Stimulated activated effector memory CD8-positive, alpha-beta T cell treated with anti-CD3 and anti-CD28 coated beads, Interleukin-12 subunit alpha, Interleukin-12 subunit beta, amount 100 ng/mL, for 72 hours (primary cell): ENCODE data around the gene ARHGAP28.

Experiments used
- ATAC-seq: fragments of 150-1000 bp; cut with Tn5 transposase; 2 replicates; pipeline ENCODE4 v1.10.0; 2021
- DNase-seq, 2 donors: peaks; one replicate each; pipeline ENCODE4 v3.0.0; 2021 to 2022; ENCODE audit warnings: low spot score in 2 of 2
- H3K27ac Mint-ChIP-seq: one replicate; pipeline ENCODE4 v1.8.0; 2022; ENCODE audit warnings: mild to moderate bottlenecking, mixed read lengths
- H3K36me3 Mint-ChIP-seq: one replicate; pipeline ENCODE4 v1.8.0; 2022; ENCODE audit warnings: mild to moderate bottlenecking, mixed read lengths
- H3K4me1 Mint-ChIP-seq: one replicate; pipeline ENCODE4 v1.8.0; 2022; ENCODE audit warnings: mixed read lengths
- H3K4me3 Mint-ChIP-seq: one replicate; pipeline ENCODE4 v1.8.0; 2022; ENCODE audit warnings: mild to moderate bottlenecking, mixed read lengths
- H3K9me3 Mint-ChIP-seq: one replicate; pipeline ENCODE4 v1.8.0; 2022; ENCODE audit warnings: mixed read lengths

ARHGAP28 gene

GRCh38 chr18:6729247-6730091, at the start of gene ARHGAP28:
Gene ARHGAP28 (plus strand): TSS chr18:6729716. CDS start chr18:6729822, 106 bp downstream.
- Mint-ChIP-seq H3K4me3 (no peak within 1 kb of the TSS), H3K9me3 (peaks cover 6% of the 10 kb centered on the region), H3K4me1 (no peaks in the 10 kb centered on the region), H3K27ac (no peak within 1 kb of the TSS), H3K36me3 (no peaks in the 10 kb centered on the region)
- no peak for DNase-seq
- peak; percentile 42 for ATAC-seq

DNA sequence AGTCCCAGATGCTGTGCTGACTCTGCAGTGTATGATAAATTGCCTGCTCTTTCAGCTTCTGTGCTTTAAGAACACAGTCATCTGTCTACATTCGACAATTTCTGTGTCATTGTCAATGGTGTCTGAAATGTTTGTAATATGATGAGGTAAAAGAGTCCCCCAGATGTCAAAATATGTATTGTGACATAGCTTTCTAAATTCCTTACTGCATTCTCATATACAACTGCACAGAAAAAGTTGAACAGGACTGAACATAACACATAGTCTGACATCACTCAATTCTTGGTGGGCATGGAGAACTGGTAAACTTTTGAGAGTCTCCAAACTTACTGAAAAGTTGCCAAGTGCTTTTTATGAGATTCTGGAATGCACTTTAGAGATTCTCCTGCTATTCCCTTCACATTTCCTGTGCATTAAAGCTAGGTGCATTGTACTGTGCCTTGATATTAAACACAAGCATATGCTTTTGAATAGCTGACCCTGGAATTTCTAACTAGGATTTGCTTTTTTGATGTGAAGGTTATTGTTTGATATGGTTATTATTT, 48.1 kb upstream of the ARHGAP28 start:
- H3K36me3 Mint-ChIP-seq = no peaks in the 10 kb centered on the region
- no peak overlapping the region for H3K4me3 Mint-ChIP-seq
- ATAC-seq (no peak), DNase-seq (no peak)
- H3K9me3 Mint-ChIP-seq = peaks cover 15% of the 10 kb centered on the region
- no peak overlapping the region for H3K27ac Mint-ChIP-seq
- H3K4me1 Mint-ChIP-seq = no peaks in the 10 kb centered on the region

DNA sequence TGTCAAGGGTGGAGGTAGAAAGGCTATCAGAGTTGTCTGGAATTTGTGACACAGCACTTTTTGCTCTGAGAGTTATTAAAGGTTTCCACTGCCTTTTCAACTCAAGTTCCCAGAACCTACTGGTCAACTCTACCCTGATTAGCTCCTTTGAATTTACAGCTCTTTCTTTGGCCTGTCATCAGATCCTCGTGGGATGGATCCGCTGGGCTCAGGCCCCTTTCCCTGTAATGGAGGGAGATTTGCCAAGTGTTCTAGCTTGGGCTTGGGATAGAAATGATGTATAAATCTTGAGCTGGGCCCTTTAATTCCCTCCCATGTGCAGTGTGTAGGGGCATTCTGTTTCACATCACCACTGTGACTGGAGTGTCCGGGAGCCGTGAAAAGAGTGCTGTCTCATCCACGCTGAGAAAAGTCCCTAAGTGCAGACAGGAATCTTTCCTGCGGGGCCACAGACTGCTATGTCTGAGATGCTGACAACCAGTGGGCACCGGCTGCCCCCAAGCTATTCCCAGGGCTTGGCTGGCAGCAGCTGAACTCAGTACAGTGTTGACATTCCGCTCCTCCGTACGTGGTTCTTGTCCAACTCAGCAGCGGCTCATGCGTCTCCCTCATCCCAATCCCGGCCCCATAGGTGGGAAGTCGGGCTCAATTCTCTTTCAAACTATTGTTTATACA, 46.9 kb upstream of the ARHGAP28 start:
- Mint-ChIP-seq H3K27ac (no peak overlapping the region), H3K4me1 (no peaks in the 10 kb centered on the region), H3K4me3 (no peak overlapping the region), H3K9me3 (peaks cover 11% of the 10 kb centered on the region), H3K36me3 (no peaks in the 10 kb centered on the region)
- DNase-seq (no peak), ATAC-seq (no peak)

DNA sequence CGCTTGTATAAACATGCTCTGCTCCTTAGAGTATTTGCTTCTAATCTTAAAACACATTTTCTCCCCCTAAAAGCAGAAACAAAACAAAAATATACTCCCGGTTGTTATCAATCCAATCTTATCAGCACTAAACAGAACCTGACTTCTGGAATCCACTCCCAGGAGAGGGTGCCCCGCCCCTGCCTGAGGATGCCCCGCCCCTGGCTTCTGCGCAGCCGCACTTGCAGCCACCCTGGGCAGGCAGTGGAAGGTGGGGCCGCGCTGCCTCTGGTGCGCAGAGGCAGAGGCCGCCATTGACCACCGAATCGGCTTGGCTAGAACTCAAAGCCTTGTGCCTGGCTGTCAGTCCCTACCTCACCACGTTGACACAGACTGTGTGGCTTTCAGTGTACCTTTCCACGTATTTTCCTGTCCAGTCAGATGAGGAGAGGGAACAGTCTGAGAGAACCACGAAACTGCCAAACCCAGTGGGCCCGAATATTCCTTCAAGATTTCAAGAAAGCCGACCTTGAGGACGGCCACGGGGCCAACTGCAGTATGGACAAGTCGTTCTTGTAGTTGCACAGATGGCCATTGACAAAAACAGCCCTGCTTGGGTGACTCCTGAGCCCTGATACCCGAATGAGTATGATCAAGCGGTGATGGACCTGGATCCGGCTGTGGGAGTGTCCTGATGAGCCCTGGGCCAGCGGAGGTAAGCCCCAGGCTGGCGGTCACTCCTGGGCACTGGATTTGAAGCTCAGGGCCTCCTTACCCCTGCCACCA, 46.2 kb upstream of the ARHGAP28 start:
- DNase-seq = no peak

DNA sequence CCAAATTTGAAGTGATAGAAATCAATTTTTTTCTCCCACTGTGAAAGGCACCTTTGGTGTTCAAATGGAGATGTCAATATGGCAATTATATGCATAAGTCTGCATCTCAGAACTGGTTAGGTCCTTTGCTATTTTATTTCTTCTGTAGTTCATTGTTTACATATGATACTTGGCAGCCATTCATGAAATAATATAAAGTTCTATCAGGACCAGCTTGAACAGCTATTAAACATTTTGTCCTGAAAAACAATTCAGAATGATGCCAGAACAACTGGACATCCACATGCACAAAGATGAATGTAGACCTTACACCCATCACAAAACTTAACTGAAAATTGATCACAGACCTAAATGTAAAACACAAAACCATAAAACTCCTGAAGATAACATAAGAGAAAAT, 41.8 kb upstream of the ARHGAP28 start:
- Mint-ChIP-seq H3K4me3 (no peak overlapping the region), H3K4me1 (no peaks in the 10 kb centered on the region), H3K27ac (no peak overlapping the region), H3K36me3 (no peaks in the 10 kb centered on the region), H3K9me3 (peaks cover 19% of the 10 kb centered on the region)
- no peak for ATAC-seq
- DNase-seq = no peak

More for the DNA sequence above, 46.2 kb upstream of the ARHGAP28 start:
- H3K9me3 Mint-ChIP-seq = peaks cover 11% of the 10 kb centered on the region
- no peaks in the 10 kb centered on the region for H3K4me1 Mint-ChIP-seq
- H3K4me3 Mint-ChIP-seq = no peak overlapping the region
- no peak overlapping the region for H3K27ac Mint-ChIP-seq
- H3K36me3 Mint-ChIP-seq = no peaks in the 10 kb centered on the region
- no peak for ATAC-seq

DNA sequence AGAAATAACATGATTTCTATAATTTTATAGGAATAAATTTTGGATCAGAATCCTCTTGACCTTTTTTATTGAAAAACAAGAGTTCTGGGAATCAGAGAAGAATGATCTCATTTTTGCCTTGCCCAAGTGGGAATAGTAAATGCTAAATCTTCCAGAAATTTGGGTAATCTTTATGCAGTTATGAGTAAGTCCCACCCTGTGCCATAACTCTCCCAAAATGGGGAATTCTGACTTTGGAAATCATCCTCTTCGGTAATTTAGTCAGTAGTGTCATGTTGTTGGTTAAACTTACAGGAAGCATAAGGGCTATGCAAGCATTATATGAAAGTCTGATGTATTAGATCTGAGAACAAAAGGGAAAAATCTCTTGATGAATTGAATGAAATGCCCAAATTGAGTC, 20.6 kb upstream of the ARHGAP28 start:
- DNase-seq = no peak
- H3K9me3 Mint-ChIP-seq = peaks cover 10% of the 10 kb centered on the region
- H3K27ac Mint-ChIP-seq = no peak overlapping the region
- H3K36me3 Mint-ChIP-seq = no peaks in the 10 kb centered on the region
- ATAC-seq = no peak
- H3K4me1 Mint-ChIP-seq = no peaks in the 10 kb centered on the region
- H3K4me3 Mint-ChIP-seq = no peak overlapping the region

GRCh38 chr18:6711467-6711866, 18.0 kb upstream of the ARHGAP28 start:
- H3K9me3 Mint-ChIP-seq = peaks cover 12% of the 10 kb centered on the region
- DNase-seq (no peak), ATAC-seq (no peak)
- no peaks in the 10 kb centered on the region for H3K4me1 Mint-ChIP-seq
- H3K4me3 Mint-ChIP-seq = no peak overlapping the region
- no peaks in the 10 kb centered on the region for H3K36me3 Mint-ChIP-seq
- no peak overlapping the region for H3K27ac Mint-ChIP-seq

- ATAC-seq (no peak), DNase-seq (no peak)
- H3K4me3 Mint-ChIP-seq = no peak overlapping the region
- H3K36me3 Mint-ChIP-seq = no peaks in the 10 kb centered on the region
- no peaks in the 10 kb centered on the region for H3K4me1 Mint-ChIP-seq
- H3K27ac Mint-ChIP-seq = no peak overlapping the region
- peaks cover 7% of the 10 kb centered on the region for H3K9me3 Mint-ChIP-seq
These were observed 17.1 kb upstream of the ARHGAP28 start for GRCh38 chr18:6712401-6712800.

GRCh38 chr18:6714010-6714409, 15.5 kb upstream of the ARHGAP28 start:
- H3K27ac Mint-ChIP-seq = no peak overlapping the region
- no peak overlapping the region for H3K4me3 Mint-ChIP-seq
- peaks cover 11% of the 10 kb centered on the region for H3K9me3 Mint-ChIP-seq
- H3K4me1 Mint-ChIP-seq = no peaks in the 10 kb centered on the region
- no peaks in the 10 kb centered on the region for H3K36me3 Mint-ChIP-seq
- DNase-seq = no peak
- no peak for ATAC-seq

GRCh38 chr18:6718267-6718666, 11.2 kb upstream of the ARHGAP28 start:
- ATAC-seq (no peak), DNase-seq (no peak)
- Mint-ChIP-seq H3K36me3 (no peaks in the 10 kb centered on the region), H3K9me3 (peaks cover 8% of the 10 kb centered on the region), H3K4me1 (no peaks in the 10 kb centered on the region), H3K27ac (no peak overlapping the region), H3K4me3 (no peak overlapping the region)

DNA sequence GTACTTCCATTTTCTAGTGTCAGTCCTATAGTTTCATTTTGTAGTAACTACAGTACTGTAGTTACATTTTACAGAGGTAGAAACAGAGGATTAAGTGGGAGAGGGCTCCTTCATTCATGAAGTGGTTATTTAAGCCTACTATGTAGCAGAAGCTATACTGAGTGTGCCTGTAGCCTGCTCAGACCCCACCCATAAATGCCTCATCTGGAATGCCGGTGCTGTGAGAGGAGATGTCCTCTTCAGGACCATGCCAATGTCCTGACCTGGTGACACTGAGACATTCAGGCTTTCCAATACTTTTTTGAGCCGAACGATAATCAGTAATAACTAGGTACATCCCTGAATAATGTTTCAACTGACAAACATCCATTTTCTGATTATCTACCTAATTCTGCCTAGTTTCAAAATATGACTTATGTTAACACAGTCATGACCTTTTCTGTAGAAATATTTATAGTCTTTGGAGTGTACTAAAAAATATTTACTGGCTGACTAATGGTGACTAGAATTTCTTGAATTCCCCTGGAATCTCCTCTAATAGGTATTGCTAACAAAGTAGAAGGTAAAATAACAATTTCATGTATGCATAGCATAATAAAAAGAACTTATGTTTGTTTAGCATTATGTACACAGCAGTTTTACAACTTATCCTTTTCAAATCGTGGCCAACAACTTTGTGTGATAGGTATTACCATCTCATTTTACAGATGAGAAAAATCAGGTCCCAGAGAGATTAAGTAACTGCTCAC, 10.2 kb upstream of the ARHGAP28 start:
- no peak for ATAC-seq

DNA sequence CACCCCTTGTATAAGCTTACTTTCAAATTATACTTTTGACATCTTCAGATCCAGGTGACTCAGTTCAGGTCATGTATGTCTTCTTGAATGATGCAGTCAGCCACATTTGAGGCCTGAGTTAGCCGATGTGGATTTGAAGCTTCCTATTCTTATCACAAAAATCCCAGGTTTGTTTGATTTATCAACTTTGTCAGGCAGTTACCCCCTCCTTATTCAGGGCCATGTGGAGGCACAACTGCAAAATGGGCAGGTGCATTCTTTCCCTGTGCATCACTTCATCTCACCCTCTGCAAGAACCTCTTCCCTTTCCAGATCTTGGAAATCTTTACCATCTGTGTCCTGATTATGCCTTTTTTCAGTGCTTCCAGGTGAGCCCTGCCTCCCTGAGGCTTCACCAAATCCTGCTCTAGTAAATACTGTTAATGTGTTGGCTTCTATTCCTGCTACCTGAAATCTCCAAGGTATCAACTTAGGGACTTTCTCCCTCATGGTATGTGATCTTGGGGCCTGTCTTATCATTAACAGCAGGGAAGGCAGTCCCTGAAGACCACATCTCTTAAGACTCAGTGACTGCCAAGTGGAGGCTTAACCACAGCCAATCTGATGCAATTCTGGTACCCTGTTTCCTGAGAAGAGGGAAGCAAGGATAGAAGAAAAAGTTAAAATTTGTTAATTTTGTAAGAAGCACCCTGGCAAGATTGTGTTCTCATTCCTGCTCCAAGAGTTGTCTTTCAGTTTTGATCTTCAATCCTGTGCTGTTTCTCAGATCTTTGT, 9.4 kb upstream of the ARHGAP28 start:
- Mint-ChIP-seq H3K4me1 (no peaks in the 10 kb centered on the region), H3K27ac (no peak overlapping the region), H3K36me3 (no peaks in the 10 kb centered on the region), H3K9me3 (peaks cover 8% of the 10 kb centered on the region), H3K4me3 (no peak overlapping the region)
- no peak for DNase-seq
- no peak for ATAC-seq

More for the DNA sequence above, 10.2 kb upstream of the ARHGAP28 start:
- peaks cover 8% of the 10 kb centered on the region for H3K9me3 Mint-ChIP-seq
- DNase-seq = no peak
- H3K27ac Mint-ChIP-seq = no peak overlapping the region
- no peaks in the 10 kb centered on the region for H3K4me1 Mint-ChIP-seq
- H3K4me3 Mint-ChIP-seq = no peak overlapping the region
- H3K36me3 Mint-ChIP-seq = no peaks in the 10 kb centered on the region

- ATAC-seq (no peak), DNase-seq (no peak)
- Mint-ChIP-seq H3K4me3 (no peak overlapping the region), H3K36me3 (no peaks in the 10 kb centered on the region), H3K4me1 (no peaks in the 10 kb centered on the region), H3K9me3 (peaks cover 9% of the 10 kb centered on the region), H3K27ac (no peak overlapping the region)
These were observed 7.8 kb upstream of the ARHGAP28 start for GRCh38 chr18:6721755-6722154.

DNA sequence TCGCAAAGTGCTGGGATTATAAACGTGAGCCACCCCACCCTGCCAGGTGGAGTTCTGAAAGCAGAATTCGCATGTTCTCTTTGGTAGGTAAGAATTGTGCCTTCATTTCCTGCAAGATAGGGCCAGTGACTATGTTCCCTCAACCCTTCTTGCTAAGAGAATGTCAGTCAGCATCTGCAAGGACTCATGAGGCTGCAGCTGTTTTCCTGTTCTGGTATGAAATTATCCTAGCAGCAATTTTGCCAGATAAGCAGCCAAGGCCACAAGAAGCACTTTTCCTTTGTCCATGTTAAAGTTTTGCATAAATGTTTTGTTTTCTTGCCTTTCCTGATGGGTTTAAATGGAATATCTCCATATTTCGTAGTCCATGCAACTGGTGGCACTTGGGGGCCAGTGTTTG, 6.8 kb upstream of the ARHGAP28 start:
- ATAC-seq (no peak), DNase-seq (no peak)
- Mint-ChIP-seq H3K9me3 (peaks cover 12% of the 10 kb centered on the region), H3K4me1 (no peaks in the 10 kb centered on the region), H3K27ac (no peak overlapping the region), H3K4me3 (no peak overlapping the region), H3K36me3 (no peaks in the 10 kb centered on the region)
